Activated naive CD4-positive, alpha-beta T cell treated with Interleukin-2 at 50 U/mL for 16 hours (primary cell): ENCODE results near the gene DDX31.

Experiments
- DNase-seq: peaks from one replicate; pipeline ENCODE4 v3.0.0-alpha.2; 2020

The DDX31 gene

GRCh38 chr9:132631685-132632084 is 38.1 kb downstream of the DDX31 start:
- no peak for DNase-seq

- no peak for DNase-seq
Measured at GRCh38 chr9:132631280-132631679, 38.5 kb downstream of the DDX31 start.

- no peak for DNase-seq
Measured at GRCh38 chr9:132630811-132631210, 39.0 kb downstream of the DDX31 start.

- no peak for DNase-seq
Measured at GRCh38 chr9:132630116-132630515, 39.7 kb downstream of the DDX31 start.

- no peak for DNase-seq
Measured at GRCh38 chr9:132628746-132629145, 41.0 kb downstream of the DDX31 start.

- DNase-seq = no peak
Measured at GRCh38 chr9:132627594-132627993, 42.2 kb downstream of the DDX31 start.

- DNase-seq = no peak
Measured at GRCh38 chr9:132627106-132627505, 42.7 kb downstream of the DDX31 start.

GRCh38 chr9:132626285-132626684 is 43.5 kb downstream of the DDX31 start:
- no peak for DNase-seq

- DNase-seq = no peak
Measured at GRCh38 chr9:132622159-132622558, 47.6 kb downstream of the DDX31 start.

GRCh38 chr9:132616725-132617124 is 53.1 kb downstream of the DDX31 start:
- DNase-seq = no peak

- DNase-seq = no peak
Measured at GRCh38 chr9:132615774-132616173, 54.0 kb downstream of the DDX31 start.

- DNase-seq = no peak
Measured at GRCh38 chr9:132614324-132614723, 55.5 kb downstream of the DDX31 start.

- no peak for DNase-seq
Measured at GRCh38 chr9:132610661-132611060, 59.1 kb downstream of the DDX31 start.

- no peak for DNase-seq
Measured at GRCh38 chr9:132609829-132610228, 60.0 kb downstream of the DDX31 start.

GRCh38 chr9:132609184-132609583 is 60.6 kb downstream of the DDX31 start:
- DNase-seq = no peak

- DNase-seq = no peak
Measured at GRCh38 chr9:132606066-132606465, 63.7 kb downstream of the DDX31 start.

GRCh38 chr9:132605387-132605786 is 64.4 kb downstream of the DDX31 start:
- no peak for DNase-seq

GRCh38 chr9:132602207-132602606 is 67.6 kb downstream of the DDX31 start:
- no peak for DNase-seq

- DNase-seq = no peak
Measured at GRCh38 chr9:132600326-132600984, 69.3 kb downstream of the DDX31 start.

GRCh38 chr9:132597073-132597775 is 72.6 kb downstream of the DDX31 start:
- DNase-seq = no peak

- DNase-seq = no peak
Measured at GRCh38 chr9:132596200-132596599, 73.6 kb downstream of the DDX31 start.

GRCh38 chr9:132595319-132595718 is 74.5 kb downstream of the DDX31 start:
- DNase-seq = no peak

GRCh38 chr9:132594412-132594811 is 75.4 kb downstream of the DDX31 start:
- DNase-seq = no peak

GRCh38 chr9:132592451-132592850 is 77.3 kb downstream of the DDX31 start:
- no peak for DNase-seq
